HCT116 (cell line): ENCODE data around the gene MESD. TPM values are rescaled to one million over a fixed set of nuclear protein-coding genes. Genes with fewer than 3 reads are reported as not detected.

Source experiments
- ATAC-seq: fragments of 200-7000 bp; cut with Tn5 transposase; 2 replicates; pipeline ENCODE4 v1.9.1; 2020; ENCODE audit warnings: mild to moderate bottlenecking, moderate library complexity
- BruUV-seq: library from RNA; stranded (reverse); fragments of 400-500 nt; replicated peaks from 2 replicates; lab custom pipeline; 2021; lab: Mats Ljungman, UMichigan
- CTCF ChIA-PET: fragments of 300-600 bp; sonication (Branson Sonifier 250); formaldehyde crosslinking; loops from one replicate; lab custom pipeline; 2021; ENCODE audit warnings: antibody characterized with exemption; lab: Charles Lee
- POLR2A ChIA-PET: fragments of 300-600, 350-600 bp; sonication (Branson Sonifier 250); formaldehyde crosslinking; loops from one replicate; lab custom pipeline; 2021; ENCODE audit warnings: antibody characterized with exemption; lab: Charles Lee
- RAD21 ChIA-PET, 2 experiments: fragments of 300-600 bp; sonication (Branson Sonifier 250); formaldehyde crosslinking; loops; one replicate each; lab custom pipeline; 2023; ENCODE audit warnings: low total read pairs in 2 of 2; ENCODE audit not compliant: uncharacterized antibody in 2 of 2, unreplicated experiment in 2 of 2, low non-redundant PET in 1 of 2; lab: Charles Lee
- DNase-seq: peaks from one replicate; pipeline ENCODE4 v3.0.0-alpha.2; 2010; ENCODE audit warnings: low read depth, low spot score
- H2AFZ ChIP-seq: fragments of 200-600 bp; shearing (Covaris generic), sonication (generic); 2 replicates; pipeline ENCODE4 v1.6.1; 2017; ENCODE audit warnings: low read depth, mixed run types, mixed read lengths, antibody characterized with exemption, low read length; ENCODE audit not compliant: poor library complexity, severe bottlenecking
- H3K27ac ChIP-seq: 2 replicates; pipeline ENCODE4 v1.5.1; 2012; ENCODE audit warnings: low read depth, low read length
- H3K27me3 ChIP-seq: fragments of 200-600 bp; sonication (generic); 2 replicates; pipeline ENCODE4 v1.6.1; 2016; ENCODE audit warnings: mixed run types, low read length, mixed read lengths; ENCODE audit not compliant: insufficient read depth
- H3K36me3 ChIP-seq, 2 experiments: fragments of 200-500 bp in 1 of 2; fragments of 200-600 bp in 1 of 2; sonication (Bioruptor generic) in 1 of 2; sonication (generic) in 1 of 2; 2 replicates each; pipeline versions ENCODE4 v1.5.1 to v1.6.1; 2014 to 2016; ENCODE audit warnings: low read length in 2 of 2, inconsistent platforms in 1 of 2, mixed read lengths in 1 of 2, mixed run types in 1 of 2; ENCODE audit not compliant: insufficient read depth in 2 of 2, control insufficient read depth in 1 of 2
- H3K4me1 ChIP-seq, 2 experiments: fragments of 200-600 bp in 1 of 2; sonication (generic) in 1 of 2; 2 replicates each; pipeline versions ENCODE4 v1.5.1 to v1.6.1; 2012 to 2017; ENCODE audit warnings: low read length in 2 of 2, inconsistent platforms in 1 of 2, mild to moderate bottlenecking in 1 of 2, mixed read lengths in 1 of 2, mixed run types in 1 of 2, moderate library complexity in 1 of 2; ENCODE audit not compliant: insufficient read depth in 2 of 2, control insufficient read depth in 1 of 2
- H3K4me2 ChIP-seq: fragments of 200-600 bp; sonication (generic); 2 replicates; pipeline ENCODE4 v1.6.1; 2017; ENCODE audit warnings: mixed run types, low read length, mixed read lengths
- H3K4me3 ChIP-seq, 2 experiments: fragments of 200-600 bp in 1 of 2; sonication (generic) in 1 of 2; replicated peaks in 1 of 2; 2 replicates each; pipeline ENCODE4 v1.5.1; 2011 to 2016; ENCODE audit warnings: low read length in 2 of 2, control low read depth in 1 of 2, low read depth in 1 of 2, mild to moderate bottlenecking in 1 of 2, mixed read lengths in 1 of 2, mixed run types in 1 of 2
- H3K79me2 ChIP-seq: fragments of 200-600 bp; sonication (generic); 2 replicates; pipeline ENCODE4 v1.6.1; 2017; ENCODE audit warnings: mild to moderate bottlenecking, mixed run types, low read length, moderate library complexity, mixed read lengths; ENCODE audit not compliant: insufficient read depth
- H3K9ac ChIP-seq: fragments of 200-600 bp; sonication (generic); 2 replicates; pipeline ENCODE4 v1.6.1; 2016; ENCODE audit warnings: low read length, mixed read lengths
- H3K9me2 ChIP-seq: fragments of 200-600 bp; sonication (generic), shearing (Covaris generic); 2 replicates; pipeline ENCODE4 v1.6.1; 2017; ENCODE audit warnings: mixed run types, mild to moderate bottlenecking, moderate library complexity; ENCODE audit not compliant: insufficient read depth
- H3K9me3 ChIP-seq, 2 experiments: fragments of 200-500 bp in 1 of 2; fragments of 200-600 bp in 1 of 2; sonication (Bioruptor generic) in 1 of 2; sonication (generic) in 1 of 2; 2 replicates each; pipeline ENCODE4 v1.6.1; 2014 to 2017; ENCODE audit warnings: low read length in 2 of 2, mixed read lengths in 2 of 2, inconsistent platforms in 1 of 2, low read depth in 1 of 2, mild to moderate bottlenecking in 1 of 2, mixed run types in 1 of 2, moderate library complexity in 1 of 2; ENCODE audit not compliant: control insufficient read depth in 1 of 2, insufficient read depth in 1 of 2
- H4K20me1 ChIP-seq: fragments of 200-600 bp; sonication (generic), shearing (Covaris generic); 2 replicates; pipeline ENCODE4 v1.6.1; 2017; ENCODE audit warnings: mixed run types, mild to moderate bottlenecking, moderate library complexity; ENCODE audit not compliant: insufficient read depth
- ATF3 ChIP-seq: IDR thresholded peaks from 2 replicates; pipeline ENCODE4 v1.6.1; 2012
- CEBPB ChIP-seq: IDR thresholded peaks from 2 replicates; pipeline ENCODE4 v1.6.1; 2012; ENCODE audit warnings: low read depth
- CTCF ChIP-seq, 3 experiments: fragments of 200-600 bp in 1 of 3; sonication (generic) in 1 of 3; IDR thresholded peaks in 2 of 3; conservative IDR thresholded peaks in 1 of 3; 2 replicates each; pipeline ENCODE4 v1.5.1; 2012 to 2017; ENCODE audit warnings: low read depth in 2 of 3, low read length in 2 of 3, antibody characterized with exemption in 1 of 3, borderline replicate concordance in 1 of 3, control low read depth in 1 of 3, mild to moderate bottlenecking in 1 of 3, mixed read lengths in 1 of 3, mixed run types in 1 of 3, moderate library complexity in 1 of 3; ENCODE audit not compliant: insufficient read depth in 1 of 3
- EGR1 ChIP-seq: IDR thresholded peaks from 2 replicates; pipeline ENCODE4 v1.6.1; 2012; ENCODE audit warnings: low read depth
- ELF1 ChIP-seq: IDR thresholded peaks from 2 replicates; pipeline ENCODE4 v1.6.1; 2012; ENCODE audit warnings: low read depth, borderline replicate concordance
- JUND ChIP-seq: IDR thresholded peaks from 2 replicates; pipeline ENCODE4 v1.6.1; 2012
- POLR2A ChIP-seq: IDR thresholded peaks from 2 replicates; pipeline ENCODE4 v1.7.0; 2011; ENCODE audit warnings: borderline replicate concordance; ENCODE audit not compliant: insufficient read depth, insufficient read length; ENCODE audit errors: extremely low read depth
- RAD21 ChIP-seq: IDR thresholded peaks from 2 replicates; pipeline ENCODE4 v1.6.1; 2012; ENCODE audit warnings: low read depth, mild to moderate bottlenecking
- REST ChIP-seq: IDR thresholded peaks from 2 replicates; pipeline ENCODE4 v1.6.1; 2012; ENCODE audit warnings: low read depth
- SIN3A ChIP-seq: IDR thresholded peaks from 2 replicates; pipeline ENCODE4 v1.6.1; 2012; ENCODE audit warnings: low read depth
- SP1 ChIP-seq: IDR thresholded peaks from 2 replicates; pipeline ENCODE4 v1.6.1; 2012; ENCODE audit warnings: low read depth
- ZFX ChIP-seq: fragments of 450-650 bp; IDR thresholded peaks from 2 replicates; pipeline ENCODE4 v1.6.1; 2017
- intact Hi-C: fragments of 100-400 bp; cut with micrococcal nuclease; formaldehyde crosslinking; loops from 2 replicates; pipeline ENCODE4 v1.10.0; 2022
- total RNA-seq: library from RNA; stranded (reverse); gene quantifications from one replicate; pipeline ENCODE4 v1.2.1, GENCODE V29; 2021; ENCODE audit not compliant: unreplicated experiment

Gene MESD
- total RNA-seq, 1 experiment from 2014 or later: 22.5 TPM

- intact Hi-C loops: no loop called here
- TF ChIP-seq JUND: no peak
- no peak for TF ChIP-seq ZFX
- TF ChIP-seq REST: no peak
- no peak for TF ChIP-seq EGR1
- TF ChIP-seq SIN3A: no peak
- TF ChIP-seq CEBPB: no peak
- ChIA-PET RAD21 (no interaction called here), POLR2A (no interaction called here), CTCF (no interaction called here)
- Histone ChIP-seq H2AFZ (no peak overlapping the region), H3K4me2 (no peak overlapping the region), H3K4me3 (no peak overlapping the region), H3K9me3 (no peaks in the 10 kb centered on the region), H3K79me2 (no peaks in the 10 kb centered on the region), H4K20me1 (no peaks in the 10 kb centered on the region), H3K36me3 (no peaks in the 10 kb centered on the region), H3K27me3 (no peaks in the 10 kb centered on the region), H3K9ac (no peak overlapping the region), H3K27ac (no peak overlapping the region), H3K9me2 (no peaks in the 10 kb centered on the region), H3K4me1 (no peaks in the 10 kb centered on the region; a peak in 1 of 4 replicates)
- DNase-seq (no peak), ATAC-seq (no peak)
- BruUV-seq: no TSS peak
Measured at GRCh38 chr15:80920271-80920699, 69.3 kb downstream of the MESD start.

GRCh38 chr15:80918196-80918783 lies 71.3 kb downstream of the MESD start:
- Histone ChIP-seq H3K4me1 (peaks cover 0 to 3% of the 10 kb centered on the region in 2 experiments; a peak in 2 of 4 replicates), H3K36me3 (no peaks in the 10 kb centered on the region), H4K20me1 (no peaks in the 10 kb centered on the region), H3K4me3 (no peak overlapping the region), H3K27me3 (no peaks in the 10 kb centered on the region), H3K9me2 (no peaks in the 10 kb centered on the region), H2AFZ (no peak overlapping the region), H3K4me2 (no peak overlapping the region), H3K9ac (no peak overlapping the region), H3K27ac (no peak overlapping the region), H3K79me2 (no peaks in the 10 kb centered on the region), H3K9me3 (no peaks in the 10 kb centered on the region)
- intact Hi-C loops: no loop called here
- ChIA-PET POLR2A (no interaction called here), RAD21 (no interaction called here), CTCF (no interaction called here)
- DNase-seq (no peak), ATAC-seq (no peak)
- BruUV-seq: no TSS peak
- TF ChIP-seq ATF3: no peak
- no peak for TF ChIP-seq RAD21
- no peak for TF ChIP-seq REST
- TF ChIP-seq CTCF (IDR thresholded peaks at IDR 0.05 in 2 of 3, conservative IDR thresholded peaks at IDR 0.05 in 1 of 3; ENCODE audit: borderline replicate concordance in 1 of 3, insufficient read depth in 1 of 3, low read depth in 2 of 3, low read length in 2 of 3): no peak
- no peak for TF ChIP-seq ELF1
- no peak for TF ChIP-seq POLR2A
- TF ChIP-seq SP1: no peak
